ENCODE data around the gene MTSS2.

Gene MTSS2

GRCh38 chr16:70662991-70663523 lies 22.8 kb downstream of the MTSS2 start:
- DNase-seq (ENCODE audit: low spot score in 2 of 2) (no peak), ATAC-seq (replicated peaks; ENCODE audit: extremely low read depth, poor library complexity, severe bottlenecking) (no peak)
- H3K9me3 Mint-ChIP-seq = no peaks in the 10 kb centered on the region
- H3K4me3 Mint-ChIP-seq = no peak overlapping the region
- peaks cover 12% of the 10 kb centered on the region for H3K36me3 Mint-ChIP-seq (ENCODE audit: insufficient read depth)
- H3K27me3 Mint-ChIP-seq = no peaks in the 10 kb centered on the region
- no peak overlapping the region for H3K27ac Mint-ChIP-seq (ENCODE audit: low read depth)
- no peaks in the 10 kb centered on the region for H3K4me1 Mint-ChIP-seq

GRCh38 chr16:70661918-70662641 lies 23.8 kb downstream of the MTSS2 start:
- DNase-seq (ENCODE audit: low spot score in 2 of 2) (no peak), ATAC-seq (replicated peaks; ENCODE audit: extremely low read depth, poor library complexity, severe bottlenecking) (no peak)
- Mint-ChIP-seq H3K4me3 (no peak overlapping the region), H3K4me1 (no peaks in the 10 kb centered on the region), H3K36me3 (ENCODE audit: insufficient read depth) (peaks cover 11% of the 10 kb centered on the region), H3K27ac (ENCODE audit: low read depth) (no peak overlapping the region), H3K9me3 (no peaks in the 10 kb centered on the region), H3K27me3 (no peaks in the 10 kb centered on the region)

- ATAC-seq (replicated peaks; ENCODE audit: extremely low read depth, poor library complexity, severe bottlenecking) = no peak
- H3K27ac Mint-ChIP-seq (ENCODE audit: low read depth) = no peak overlapping the region
- no peaks in the 10 kb centered on the region for H3K9me3 Mint-ChIP-seq
Observed at GRCh38 chr16:70661534-70661917, 24.3 kb downstream of the MTSS2 start.

GRCh38 chr16:70660672-70661350 lies 25.0 kb downstream of the MTSS2 start:
- H3K27ac Mint-ChIP-seq (ENCODE audit: low read depth) = no peak overlapping the region
- H3K36me3 Mint-ChIP-seq (ENCODE audit: insufficient read depth) = peaks cover 5% of the 10 kb centered on the region
- no peaks in the 10 kb centered on the region for H3K9me3 Mint-ChIP-seq
- H3K4me1 Mint-ChIP-seq = no peaks in the 10 kb centered on the region
- DNase-seq (ENCODE audit: low spot score in 2 of 2) = no peak
- no peak overlapping the region for H3K4me3 Mint-ChIP-seq
- H3K27me3 Mint-ChIP-seq = no peaks in the 10 kb centered on the region
- no peak for ATAC-seq (replicated peaks; ENCODE audit: extremely low read depth, poor library complexity, severe bottlenecking)

More at GRCh38 chr16:70661534-70661917, 24.3 kb downstream of the MTSS2 start:
- Mint-ChIP-seq H3K27me3 (no peaks in the 10 kb centered on the region), H3K4me3 (no peak overlapping the region), H3K36me3 (ENCODE audit: insufficient read depth) (peaks cover 8% of the 10 kb centered on the region), H3K4me1 (no peaks in the 10 kb centered on the region)
- DNase-seq (ENCODE audit: low spot score in 2 of 2) = no peak

GRCh38 chr16:70659953-70660671 lies 25.7 kb downstream of the MTSS2 start:
- no peak overlapping the region for H3K4me3 Mint-ChIP-seq
- peaks cover 5% of the 10 kb centered on the region for H3K36me3 Mint-ChIP-seq (ENCODE audit: insufficient read depth)
- DNase-seq (ENCODE audit: low spot score in 2 of 2) (no peak), ATAC-seq (replicated peaks; ENCODE audit: extremely low read depth, poor library complexity, severe bottlenecking) (no peak)
- H3K9me3 Mint-ChIP-seq = no peaks in the 10 kb centered on the region
- H3K4me1 Mint-ChIP-seq = no peaks in the 10 kb centered on the region
- no peaks in the 10 kb centered on the region for H3K27me3 Mint-ChIP-seq
- H3K27ac Mint-ChIP-seq (ENCODE audit: low read depth) = no peak overlapping the region

GRCh38 chr16:70659546-70659945 lies 26.3 kb downstream of the MTSS2 start:
- H3K36me3 Mint-ChIP-seq (ENCODE audit: insufficient read depth) = peaks cover 5% of the 10 kb centered on the region
- H3K4me1 Mint-ChIP-seq = no peaks in the 10 kb centered on the region
- ATAC-seq (replicated peaks; ENCODE audit: extremely low read depth, poor library complexity, severe bottlenecking) = no peak
- H3K27me3 Mint-ChIP-seq = no peaks in the 10 kb centered on the region
- no peaks in the 10 kb centered on the region for H3K9me3 Mint-ChIP-seq
- no peak for DNase-seq (ENCODE audit: low spot score in 2 of 2)
- H3K27ac Mint-ChIP-seq (ENCODE audit: low read depth) = no peak overlapping the region
- no peak overlapping the region for H3K4me3 Mint-ChIP-seq

- ATAC-seq (replicated peaks; ENCODE audit: extremely low read depth, poor library complexity, severe bottlenecking) = no peak
- Mint-ChIP-seq H3K27me3 (no peaks in the 10 kb centered on the region), H3K27ac (ENCODE audit: low read depth) (no peak overlapping the region), H3K36me3 (ENCODE audit: insufficient read depth) (peaks cover 5% of the 10 kb centered on the region), H3K4me3 (no peak overlapping the region), H3K4me1 (peaks cover 2% of the 10 kb centered on the region), H3K9me3 (no peaks in the 10 kb centered on the region)
- no peak for DNase-seq (ENCODE audit: low spot score in 2 of 2)
Observed at GRCh38 chr16:70658921-70659320, 26.9 kb downstream of the MTSS2 start.

- H3K9me3 Mint-ChIP-seq = no peaks in the 10 kb centered on the region
- H3K4me3 Mint-ChIP-seq = no peak overlapping the region
- H3K27ac Mint-ChIP-seq (ENCODE audit: low read depth) = no peak overlapping the region
- no peak for DNase-seq (ENCODE audit: low spot score in 2 of 2)
- H3K4me1 Mint-ChIP-seq = peaks cover 6% of the 10 kb centered on the region
- no peaks in the 10 kb centered on the region for H3K27me3 Mint-ChIP-seq
- peaks cover 5% of the 10 kb centered on the region for H3K36me3 Mint-ChIP-seq (ENCODE audit: insufficient read depth)
- ATAC-seq (replicated peaks; ENCODE audit: extremely low read depth, poor library complexity, severe bottlenecking) = no peak
Observed at GRCh38 chr16:70657956-70658355, 27.9 kb downstream of the MTSS2 start.

- Mint-ChIP-seq H3K4me1 (peaks cover 6% of the 10 kb centered on the region), H3K27me3 (no peaks in the 10 kb centered on the region), H3K4me3 (no peak overlapping the region), H3K27ac (ENCODE audit: low read depth) (no peak overlapping the region), H3K36me3 (ENCODE audit: insufficient read depth) (peaks cover 1% of the 10 kb centered on the region), H3K9me3 (no peaks in the 10 kb centered on the region)
- DNase-seq (ENCODE audit: low spot score in 2 of 2) = no peak
- no peak for ATAC-seq (replicated peaks; ENCODE audit: extremely low read depth, poor library complexity, severe bottlenecking)
Observed at GRCh38 chr16:70656712-70657263, 29.1 kb downstream of the MTSS2 start.

- H3K4me3 Mint-ChIP-seq = no peak overlapping the region
- no peaks in the 10 kb centered on the region for H3K9me3 Mint-ChIP-seq
- peaks cover 6% of the 10 kb centered on the region for H3K4me1 Mint-ChIP-seq
- no peaks in the 10 kb centered on the region for H3K27me3 Mint-ChIP-seq
- DNase-seq (ENCODE audit: low spot score in 2 of 2) = no peak
- H3K27ac Mint-ChIP-seq (ENCODE audit: low read depth) = no peak overlapping the region
- H3K36me3 Mint-ChIP-seq (ENCODE audit: insufficient read depth) = peaks cover 2% of the 10 kb centered on the region
- ATAC-seq (replicated peaks; ENCODE audit: extremely low read depth, poor library complexity, severe bottlenecking) = no peak
Observed at GRCh38 chr16:70656065-70656711, 29.7 kb downstream of the MTSS2 start.

- peaks cover 2% of the 10 kb centered on the region for H3K36me3 Mint-ChIP-seq (ENCODE audit: insufficient read depth)
- no peaks in the 10 kb centered on the region for H3K9me3 Mint-ChIP-seq
- no peak overlapping the region for H3K27ac Mint-ChIP-seq (ENCODE audit: low read depth)
- peak; percentile 75 to 80 for DNase-seq (ENCODE audit: low spot score in 2 of 2)
- H3K4me1 Mint-ChIP-seq = peaks cover 6% of the 10 kb centered on the region
- no peaks in the 10 kb centered on the region for H3K27me3 Mint-ChIP-seq
- no peak overlapping the region for H3K4me3 Mint-ChIP-seq
- no peak for ATAC-seq (replicated peaks; ENCODE audit: extremely low read depth, poor library complexity, severe bottlenecking)
Observed at GRCh38 chr16:70653809-70654771, 31.8 kb downstream of the MTSS2 start.
